Stimulated activated CD8-positive, alpha-beta memory T cell treated with anti-CD3 and anti-CD28 coated beads, Interleukin-12 subunit alpha, Interleukin-12 subunit beta, amount 100 ng/mL, for 4 hours (primary cell): Measurements from ENCODE around the gene ASB11.
"Not testable (repeated sequence)": the region's sequence is repeated elsewhere in the genome, so short reads cannot be mapped to it uniquely, and the experiment has no call there.

Experiments used
- DNase-seq: peaks from one replicate; pipeline ENCODE4 v3.0.0-alpha.2; 2020; ENCODE audit warnings: low read depth

The ASB11 gene

GRCh38 chrX:15305899-15306298, 9.5 kb downstream of the ASB11 start:
- DNase-seq = not testable (repeated sequence)

GRCh38 chrX:15301924-15302323, 13.5 kb downstream of the ASB11 start:
- no peak for DNase-seq

- no peak for DNase-seq
These were observed 15.2 kb downstream of the ASB11 start for GRCh38 chrX:15299941-15300851.

GRCh38 chrX:15298780-15299179, 16.7 kb downstream of the ASB11 start:
- no peak for DNase-seq

- no peak for DNase-seq
These were observed 17.2 kb downstream of the ASB11 start for GRCh38 chrX:15298201-15298600.

- DNase-seq = no peak
These were observed 22.0 kb downstream of the ASB11 start for GRCh38 chrX:15293451-15293850.

- DNase-seq = no peak
These were observed 22.6 kb downstream of the ASB11 start for GRCh38 chrX:15292861-15293260.

GRCh38 chrX:15277604-15278003, 37.8 kb downstream of the ASB11 start:
- DNase-seq = no peak

GRCh38 chrX:15274946-15275345, 40.5 kb downstream of the ASB11 start:
- no peak for DNase-seq

- not testable (repeated sequence) for DNase-seq
These were observed 42.2 kb downstream of the ASB11 start for GRCh38 chrX:15273275-15273674.

- no peak for DNase-seq
These were observed 43.7 kb downstream of the ASB11 start for GRCh38 chrX:15271757-15272156.

GRCh38 chrX:15269618-15270521, 45.6 kb downstream of the ASB11 start, which contains the start of gene ASB9:
TSS of gene ASB9 (minus strand) at chrX:15270083. CDS start at chrX:15269874, 209 bp downstream.
- DNase-seq = no peak

- no peak for DNase-seq
These were observed 46.3 kb downstream of the ASB11 start for GRCh38 chrX:15269120-15269519.

GRCh38 chrX:15254852-15255251, 60.6 kb downstream of the ASB11 start:
- DNase-seq = no peak

- DNase-seq = no peak
These were observed 69.5 kb downstream of the ASB11 start for GRCh38 chrX:15245896-15246295.

GRCh38 chrX:15244421-15244820, 71.0 kb downstream of the ASB11 start:
- DNase-seq = no peak

- DNase-seq = no peak
These were observed 72.4 kb downstream of the ASB11 start for GRCh38 chrX:15242899-15243555.

- DNase-seq = no peak
These were observed 74.1 kb downstream of the ASB11 start for GRCh38 chrX:15241301-15241700.

GRCh38 chrX:15240414-15240813, 75.0 kb downstream of the ASB11 start:
- DNase-seq = no peak

GRCh38 chrX:15236146-15236545, 79.3 kb downstream of the ASB11 start:
- DNase-seq = no peak

GRCh38 chrX:15235001-15235400, 80.4 kb downstream of the ASB11 start:
- DNase-seq = no peak

GRCh38 chrX:15233416-15234015, 81.9 kb downstream of the ASB11 start:
- no peak for DNase-seq
